ENCODE measurements around the gene OR5T1. TPM values are rescaled to one million over a fixed set of nuclear protein-coding genes. Genes with fewer than 3 reads are reported as not detected.

OR5T1 gene
- not detected in 2 replicates for total RNA-seq (2014; rRNA removed; shearing (Covaris generic))

- DNase-seq (ENCODE audit: low read depth): no peak
These were observed at the start of gene OR5T1 for GRCh38 chr11:56273854-56274253. OR5T1 (plus strand) TSS chr11:56274154; CDS start chr11:56275639, 1,485 bp downstream.

GRCh38 chr11:56234155-56234554 lies 39.8 kb upstream of the OR5T1 start, which contains the start of gene OR5T2:
OR5T2 (minus strand) TSS chr11:56234255; CDS start chr11:56233062, 1,193 bp downstream.
- DNase-seq (ENCODE audit: low read depth): no peak

GRCh38 chr11:56251954-56252353 lies 22.0 kb upstream of the OR5T1 start, which contains the start of gene OR5T3:
OR5T3 (plus strand) TSS chr11:56252254; CDS start chr11:56252254, 0 bp downstream.
- no peak for DNase-seq (ENCODE audit: low read depth)

GRCh38 chr11:56271092-56271491 lies 2.9 kb upstream of the OR5T1 start:
- no peak for DNase-seq (ENCODE audit: low read depth)

DNA sequence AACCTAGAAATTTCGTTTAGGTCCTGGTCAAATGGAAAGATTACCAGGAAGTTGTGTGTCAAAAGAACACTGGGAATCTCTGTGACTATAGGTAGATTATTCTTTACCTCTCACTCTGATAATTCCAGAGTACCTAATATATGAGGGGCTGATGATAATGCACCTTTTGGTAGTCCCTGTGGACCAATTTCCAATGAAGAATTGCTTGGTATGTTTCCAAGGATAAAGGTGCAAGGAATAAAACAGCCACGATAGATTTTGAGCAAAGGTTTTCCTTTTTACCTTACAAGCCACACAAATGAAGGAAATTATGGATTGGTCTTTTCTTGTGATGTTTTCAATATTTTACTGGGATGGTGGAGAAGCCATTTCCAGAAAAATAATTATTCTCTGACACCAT lies 18.2 kb downstream of the OR5T1 start, which contains the start of gene OR8H1:
Gene OR8H1 (minus strand): TSS at position 101 of the 400 bp plus-strand sequence. CDS start 1,192 bp downstream, outside the sequence.
- no peak for DNase-seq (ENCODE audit: low read depth)

GRCh38 chr11:56296898-56297297 lies 22.9 kb downstream of the OR5T1 start:
- DNase-seq (ENCODE audit: low read depth): no peak

DNA sequence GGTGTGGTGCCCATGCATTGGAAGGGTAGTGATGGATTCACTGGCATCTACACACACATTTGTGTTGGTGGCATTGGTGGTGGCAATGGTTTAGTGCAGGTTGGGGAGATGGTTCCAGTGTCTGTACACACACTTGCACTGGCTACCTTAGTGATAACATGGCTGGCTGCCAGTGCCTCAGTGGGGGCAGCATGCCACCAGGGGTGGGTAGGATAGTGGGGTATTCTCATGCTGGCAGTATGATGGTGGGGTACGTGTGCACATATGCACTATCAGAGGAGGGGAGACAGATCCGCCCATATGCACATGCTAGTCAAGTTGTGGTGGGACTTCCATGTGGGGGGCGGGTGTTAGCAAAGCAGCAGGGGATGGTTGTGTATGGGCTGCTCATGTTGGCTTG lies 33.9 kb downstream of the OR5T1 start:
- DNase-seq (ENCODE audit: low read depth): no peak

GRCh38 chr11:56314844-56315243 lies 40.9 kb downstream of the OR5T1 start, which contains the start of gene OR8K3:
OR8K3 (plus strand) TSS chr11:56315144; CDS start chr11:56318307, 3,163 bp downstream.
- no peak for DNase-seq (ENCODE audit: low read depth)

Other genes with a start within 250 kb of the OR5T1 start
- gene OR5AS1, start 246.5 kb upstream of the OR5T1 start, total RNA-seq (2014; rRNA removed; shearing (Covaris generic)): not detected in 2 replicates
- not detected in 2 replicates for gene OR8I2, start 180.8 kb upstream of the OR5T1 start, total RNA-seq (2014; rRNA removed; shearing (Covaris generic))
- gene OR8H2, start 170.5 kb upstream of the OR5T1 start, total RNA-seq (2014; rRNA removed; shearing (Covaris generic)): not detected in 2 replicates
- gene OR8H3, start 151.8 kb upstream of the OR5T1 start, total RNA-seq (2014; rRNA removed; shearing (Covaris generic)): not detected in 2 replicates
- not detected in 2 replicates for gene OR8J3, start 134.0 kb upstream of the OR5T1 start, total RNA-seq (2014; rRNA removed; shearing (Covaris generic))
- gene OR8K5, start 113.8 kb upstream of the OR5T1 start, total RNA-seq (2014; rRNA removed; shearing (Covaris generic)): not detected in 2 replicates
- gene OR5J2, start 97.5 kb upstream of the OR5T1 start, total RNA-seq (2014; rRNA removed; shearing (Covaris generic)): not detected in 2 replicates
- not detected in 2 replicates for gene OR5T2, start 39.9 kb upstream of the OR5T1 start, total RNA-seq (2014; rRNA removed; shearing (Covaris generic))
- not detected in 2 replicates for gene OR5T3, start 21.9 kb upstream of the OR5T1 start, total RNA-seq (2014; rRNA removed; shearing (Covaris generic))
- not detected in 2 replicates for gene OR8H1, start 18.1 kb downstream of the OR5T1 start, total RNA-seq (2014; rRNA removed; shearing (Covaris generic))
- not detected in 2 replicates for gene OR8K3, start 41.0 kb downstream of the OR5T1 start, total RNA-seq (2014; rRNA removed; shearing (Covaris generic))
- not detected in 2 replicates for gene OR8K1, start 71.9 kb downstream of the OR5T1 start, total RNA-seq (2014; rRNA removed; shearing (Covaris generic))
- gene OR8J1, start 80.1 kb downstream of the OR5T1 start, total RNA-seq (2014; rRNA removed; shearing (Covaris generic)): not detected in 2 replicates
- gene OR8U1, start 101.5 kb downstream of the OR5T1 start, total RNA-seq (2014; rRNA removed; shearing (Covaris generic)): not detected in 2 replicates
- not detected in 2 replicates for gene OR5AL1, start 138.5 kb downstream of the OR5T1 start, total RNA-seq (2014; rRNA removed; shearing (Covaris generic))
- not detected in 2 replicates for gene OR5M3, start 199.2 kb downstream of the OR5T1 start, total RNA-seq (2014; rRNA removed; shearing (Covaris generic))
- not detected in 2 replicates for gene OR5M8, start 217.2 kb downstream of the OR5T1 start, total RNA-seq (2014; rRNA removed; shearing (Covaris generic))

All from M059J (cell line).